Effector memory CD8-positive, alpha-beta T cell (primary cell): ENCODE data around the gene PER1.
A peak's percentile ranks its signal among the peaks of the same experiment; 100 is the strongest.

Experiments used
- ATAC-seq: fragments of 150-1000 bp; cut with Tn5 transposase; replicated peaks from 2 replicates; pipeline ENCODE4 v1.10.0; 2021; ENCODE audit warnings: mild to moderate bottlenecking, moderate library complexity
- DNase-seq, 3 experiments: peaks; one replicate each; pipeline ENCODE4 v3.0.0; 2021
- H3K27ac Mint-ChIP-seq, 2 donors: one replicate each; pipeline ENCODE4 v1.8.0; 2022; ENCODE audit warnings: mild to moderate bottlenecking in 2 of 2, mixed read lengths in 2 of 2, moderate library complexity in 2 of 2
- H3K27me3 Mint-ChIP-seq, 2 donors: one replicate each; pipeline ENCODE4 v1.8.0; 2022; ENCODE audit warnings: mixed read lengths in 2 of 2
- H3K36me3 Mint-ChIP-seq: one replicate; pipeline ENCODE4 v1.8.0; 2022; ENCODE audit warnings: mild to moderate bottlenecking, moderate library complexity, mixed read lengths; ENCODE audit not compliant: insufficient read depth
- H3K4me1 Mint-ChIP-seq, 2 donors: one replicate each; pipeline ENCODE4 v1.8.0; 2022; ENCODE audit warnings: low read depth in 2 of 2, mixed read lengths in 2 of 2
- H3K4me3 Mint-ChIP-seq, 2 donors: one replicate each; pipeline ENCODE4 v1.8.0; 2022; ENCODE audit warnings: mild to moderate bottlenecking in 2 of 2, mixed read lengths in 2 of 2, moderate library complexity in 2 of 2
- H3K9me3 Mint-ChIP-seq, 2 donors: one replicate each; pipeline ENCODE4 v1.8.0; 2022; ENCODE audit warnings: mixed read lengths in 2 of 2

The PER1 gene

DNA sequence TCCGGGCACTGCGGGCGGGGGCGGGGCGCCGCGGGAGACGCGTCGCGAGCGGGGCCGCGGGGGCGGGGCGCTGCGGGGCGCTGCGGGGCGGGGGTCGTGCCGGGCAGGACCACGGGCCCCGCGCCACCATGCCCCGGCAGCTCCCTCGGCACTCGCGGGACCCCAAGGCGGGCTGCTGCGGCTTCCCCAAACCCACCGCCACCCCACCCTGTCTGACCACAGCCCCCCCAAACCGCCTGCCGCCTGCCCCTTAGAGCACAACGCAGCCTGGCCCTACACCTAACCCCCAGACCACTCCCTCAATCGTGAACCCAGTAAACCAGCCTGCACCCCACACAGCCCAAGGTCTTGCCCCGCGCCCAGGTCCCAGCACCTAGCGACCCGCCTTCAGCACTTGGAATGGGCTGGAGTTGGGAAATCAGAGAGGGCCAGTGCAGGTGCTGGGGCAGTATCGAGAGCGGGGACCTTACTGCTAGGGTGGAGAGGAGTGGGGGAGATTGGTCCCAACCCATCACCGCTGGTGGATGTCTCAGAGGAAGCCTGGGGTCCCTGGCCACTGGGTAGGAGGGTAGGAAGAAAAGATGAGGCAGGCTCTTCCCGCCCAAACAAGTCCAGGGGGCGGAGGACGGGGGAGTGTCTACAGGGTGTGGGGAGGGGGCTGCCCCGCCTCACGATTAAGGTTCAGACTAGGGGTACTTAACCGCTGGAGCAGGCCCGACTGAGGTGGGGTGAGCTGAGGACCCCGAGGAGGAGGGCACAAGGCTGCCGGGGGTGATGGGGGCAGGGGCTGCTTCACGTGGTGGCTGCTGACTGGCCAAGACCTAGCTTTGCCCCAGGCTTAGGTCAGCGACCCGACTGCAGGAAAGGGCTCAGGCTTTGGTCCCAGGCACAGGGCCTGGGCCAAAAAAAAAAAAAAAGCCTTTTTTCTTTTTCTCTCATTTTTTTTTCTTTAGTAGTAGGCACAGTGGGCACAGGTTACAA is 11.1 kb upstream of the PER1 start:
- peak overlapping the region; percentile 86 to 89 for H3K4me3 Mint-ChIP-seq
- peaks cover 49 to 56% of the 10 kb centered on the region in 2 donors for H3K4me1 Mint-ChIP-seq
- DNase-seq = peak in 2 of 3 experiments; percentile 15 to 30
- peak; percentile 18 for ATAC-seq
- H3K27me3 Mint-ChIP-seq = no peaks in the 10 kb centered on the region
- H3K9me3 Mint-ChIP-seq = no peaks in the 10 kb centered on the region
- peaks cover 58% of the 10 kb centered on the region for H3K36me3 Mint-ChIP-seq
- H3K27ac Mint-ChIP-seq = peak overlapping the region in 1 of 2 donors; percentile 97

GRCh38 chr17:8162233-8162996 is 10.2 kb upstream of the PER1 start, which contains the start of gene VAMP2:
TSS of gene VAMP2 (minus strand) at chr17:8162948. CDS start at chr17:8162879, 69 bp downstream.
- ATAC-seq = peak; percentile 64
- H3K36me3 Mint-ChIP-seq = peaks cover 64% of the 10 kb centered on the region
- no peaks in the 10 kb centered on the region for H3K27me3 Mint-ChIP-seq
- peak; percentile 82 to 87 (median 86) for DNase-seq
- H3K4me1 Mint-ChIP-seq = peaks cover 50 to 58% of the 10 kb centered on the region in 2 donors
- H3K9me3 Mint-ChIP-seq = no peaks in the 10 kb centered on the region
- peak within 1 kb of the TSS in 1 of 2 donors; percentile 97 for H3K27ac Mint-ChIP-seq
- H3K4me3 Mint-ChIP-seq = peak within 1 kb of the TSS; percentile 86 to 89

DNA sequence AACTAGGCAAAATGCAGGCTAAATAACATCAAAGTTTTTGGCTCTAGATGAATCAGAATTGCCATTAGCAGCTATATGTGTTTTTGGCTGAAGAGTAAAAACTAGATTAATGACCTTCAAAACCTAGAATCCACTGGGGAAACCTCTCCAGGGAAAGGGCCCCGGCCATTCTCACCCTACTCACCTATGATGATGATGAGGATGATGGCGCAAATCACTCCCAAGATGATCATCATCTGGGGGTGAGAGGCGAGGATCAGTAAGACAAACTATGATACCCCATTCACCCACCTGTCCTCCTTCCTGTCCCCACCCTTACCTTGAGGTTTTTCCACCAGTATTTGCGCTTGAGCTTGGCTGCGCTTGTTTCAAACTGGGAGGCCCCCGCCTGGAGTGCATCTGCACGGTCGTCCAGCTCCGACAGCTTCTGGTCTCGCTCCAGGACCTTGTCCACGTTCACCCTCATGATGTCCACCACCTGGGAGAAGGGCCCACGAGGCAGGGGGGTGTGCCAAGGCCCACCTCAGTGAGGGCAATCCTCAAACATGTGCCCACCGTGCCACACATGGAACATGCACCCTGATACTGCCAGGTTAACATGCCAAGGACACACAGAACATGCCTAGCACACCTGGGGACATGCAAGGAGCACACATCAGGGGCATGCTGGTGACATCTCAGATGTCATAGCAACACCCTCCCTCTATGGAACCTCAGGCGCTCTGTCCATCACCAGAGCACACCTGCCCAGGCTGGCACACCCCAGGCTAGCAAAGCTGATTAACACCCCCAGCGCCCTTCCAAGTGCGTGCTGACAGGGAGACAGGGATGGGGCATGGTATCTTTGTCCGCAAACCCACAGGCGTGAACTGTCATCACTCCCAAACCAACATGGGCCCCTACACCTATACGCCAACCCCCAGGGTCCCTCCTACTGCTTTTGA is 9.4 kb upstream of the PER1 start:
- Mint-ChIP-seq H3K4me1 (peaks cover 50 to 58% of the 10 kb centered on the region in 2 donors), H3K27me3 (no peaks in the 10 kb centered on the region), H3K9me3 (no peaks in the 10 kb centered on the region), H3K4me3 (peak overlapping the region; percentile 86 to 89), H3K27ac (peak overlapping the region in 1 of 2 donors; percentile 97), H3K36me3 (peaks cover 62% of the 10 kb centered on the region)
- ATAC-seq = no peak
- no peak for DNase-seq

DNA sequence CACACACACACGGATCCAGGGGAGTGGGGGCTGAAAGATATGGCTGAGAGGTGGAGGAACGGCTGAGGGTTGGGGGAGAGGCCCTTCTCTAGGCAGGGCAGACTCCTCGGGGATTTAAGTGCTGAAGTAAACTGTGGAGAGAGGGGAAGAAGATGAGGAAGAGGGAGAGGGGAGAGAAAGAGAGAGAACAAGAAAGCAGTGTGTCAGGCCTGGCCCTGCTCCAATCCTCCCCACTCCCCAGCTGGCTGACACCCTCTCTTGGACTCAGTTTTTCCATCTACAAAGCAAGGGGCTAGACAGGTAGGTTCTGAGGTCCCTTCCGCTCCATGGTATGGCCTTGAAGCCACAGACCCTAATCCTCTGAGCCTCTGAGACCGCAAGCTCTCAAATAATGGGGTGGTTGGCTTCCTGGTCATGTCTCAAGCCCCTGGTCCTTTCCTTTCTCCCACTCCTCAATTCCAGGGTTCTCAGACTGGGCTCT is 8.6 kb upstream of the PER1 start:
- no peak for DNase-seq
- no peaks in the 10 kb centered on the region for H3K9me3 Mint-ChIP-seq
- peak overlapping the region in 1 of 2 donors; percentile 97 for H3K27ac Mint-ChIP-seq
- H3K4me1 Mint-ChIP-seq = peaks cover 50 to 58% of the 10 kb centered on the region in 2 donors
- no peak for ATAC-seq
- peaks cover 61% of the 10 kb centered on the region for H3K36me3 Mint-ChIP-seq
- peak overlapping the region; percentile 86 to 89 for H3K4me3 Mint-ChIP-seq
- no peaks in the 10 kb centered on the region for H3K27me3 Mint-ChIP-seq

DNA sequence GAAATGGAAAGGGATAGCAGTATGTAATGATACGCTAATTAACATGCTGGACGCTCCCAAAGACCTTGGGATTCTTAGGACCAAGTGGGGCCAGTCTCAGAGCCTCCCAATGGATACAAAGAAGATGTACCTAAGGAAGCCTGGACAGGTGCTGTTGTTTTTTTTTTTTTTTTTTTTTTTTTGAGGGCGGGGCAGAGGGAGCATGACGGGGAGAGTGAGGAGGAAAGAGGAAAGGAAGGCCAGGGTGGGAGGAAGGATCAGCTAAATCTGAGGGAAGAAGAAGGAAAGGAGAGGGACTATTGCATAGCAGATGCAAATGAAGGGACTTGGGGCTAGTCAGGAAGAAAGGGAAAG is 8.0 kb upstream of the PER1 start:
- Mint-ChIP-seq H3K27ac (peak overlapping the region in 1 of 2 donors; percentile 97), H3K36me3 (peaks cover 61% of the 10 kb centered on the region)

DNA sequence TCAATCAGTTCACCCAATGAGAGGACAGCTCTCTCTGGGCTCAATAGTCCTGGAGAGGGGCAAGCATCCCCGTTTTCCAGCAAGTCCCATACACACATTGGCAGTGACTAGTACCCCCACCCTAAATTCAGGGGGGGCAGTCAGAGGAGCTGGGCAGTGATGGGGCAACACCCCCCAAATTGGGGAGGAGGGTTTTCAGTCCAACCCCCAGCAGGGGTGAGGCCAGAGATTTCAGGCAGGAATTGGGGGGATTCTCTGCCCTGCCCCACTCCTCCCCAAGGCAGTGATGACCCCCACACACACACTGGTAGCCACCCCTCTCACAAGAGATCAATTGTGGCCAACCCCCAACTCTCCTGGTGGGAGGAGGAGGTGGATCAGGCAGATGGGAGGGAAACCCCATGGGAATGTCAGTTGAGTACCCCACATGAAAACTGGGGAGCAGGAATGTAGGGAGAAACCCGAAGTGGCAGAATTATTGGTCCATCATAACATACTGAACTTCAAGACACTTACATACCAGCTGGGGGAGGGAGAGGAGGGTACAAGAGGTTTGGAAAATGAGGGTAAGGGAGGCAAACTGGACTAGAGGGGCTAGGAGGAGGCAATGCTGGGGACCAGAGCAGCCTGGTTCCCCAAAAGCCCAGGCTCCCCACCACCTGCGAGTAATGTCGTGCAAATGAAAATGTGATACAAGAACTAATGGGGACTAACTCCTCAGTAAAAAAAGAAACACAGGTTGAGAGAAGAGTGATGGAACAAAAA is 7.4 kb upstream of the PER1 start:
- Mint-ChIP-seq H3K36me3 (peaks cover 60% of the 10 kb centered on the region), H3K4me3 (peak overlapping the region; percentile 86 to 89), H3K4me1 (peaks cover 46 to 51% of the 10 kb centered on the region in 2 donors), H3K9me3 (no peaks in the 10 kb centered on the region), H3K27me3 (no peaks in the 10 kb centered on the region), H3K27ac (peak overlapping the region in 1 of 2 donors; percentile 97)
- no peak for DNase-seq
- no peak for ATAC-seq

More for the DNA sequence above, 8.0 kb upstream of the PER1 start:
- no peak for DNase-seq
- ATAC-seq = no peak
- H3K27me3 Mint-ChIP-seq = no peaks in the 10 kb centered on the region
- H3K4me3 Mint-ChIP-seq = peak overlapping the region; percentile 86 to 89
- no peaks in the 10 kb centered on the region for H3K9me3 Mint-ChIP-seq
- peaks cover 50 to 57% of the 10 kb centered on the region in 2 donors for H3K4me1 Mint-ChIP-seq

DNA sequence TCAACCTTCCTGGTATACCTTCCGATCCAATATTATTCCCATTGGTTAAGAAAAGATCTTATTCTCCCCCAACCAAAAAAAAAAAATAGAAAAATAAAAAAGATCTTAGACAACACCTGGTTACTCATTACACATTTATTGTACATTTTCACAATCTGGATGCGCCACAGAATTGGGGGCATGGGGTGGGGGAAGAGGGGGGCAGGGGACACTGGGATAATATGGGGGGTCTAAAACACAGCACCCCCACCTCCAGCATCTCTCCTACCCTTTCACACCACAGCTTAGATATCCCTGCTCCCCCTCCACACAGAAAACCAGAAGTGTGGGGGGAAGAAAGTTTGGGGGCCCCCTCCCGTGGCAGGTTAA is 6.8 kb upstream of the PER1 start:
- peaks cover 55% of the 10 kb centered on the region for H3K36me3 Mint-ChIP-seq
- DNase-seq = no peak
- H3K4me1 Mint-ChIP-seq = peaks cover 42 to 45% of the 10 kb centered on the region in 2 donors
- H3K27ac Mint-ChIP-seq = peak overlapping the region in 1 of 2 donors; percentile 97
- H3K9me3 Mint-ChIP-seq = no peaks in the 10 kb centered on the region
- no peaks in the 10 kb centered on the region for H3K27me3 Mint-ChIP-seq
- no peak for ATAC-seq
- peak overlapping the region; percentile 39 to 49 for H3K4me3 Mint-ChIP-seq

GRCh38 chr17:8158267-8159031 is 6.2 kb upstream of the PER1 start:
- Mint-ChIP-seq H3K36me3 (peaks cover 49% of the 10 kb centered on the region), H3K4me3 (peak overlapping the region; percentile 39 to 49), H3K4me1 (peaks cover 39 to 42% of the 10 kb centered on the region in 2 donors), H3K27ac (peak overlapping the region in 1 of 2 donors; percentile 97), H3K9me3 (no peaks in the 10 kb centered on the region), H3K27me3 (no peaks in the 10 kb centered on the region)
- peak; percentile 86 to 90 (median 89) for DNase-seq
- peak; percentile 5 for ATAC-seq

DNA sequence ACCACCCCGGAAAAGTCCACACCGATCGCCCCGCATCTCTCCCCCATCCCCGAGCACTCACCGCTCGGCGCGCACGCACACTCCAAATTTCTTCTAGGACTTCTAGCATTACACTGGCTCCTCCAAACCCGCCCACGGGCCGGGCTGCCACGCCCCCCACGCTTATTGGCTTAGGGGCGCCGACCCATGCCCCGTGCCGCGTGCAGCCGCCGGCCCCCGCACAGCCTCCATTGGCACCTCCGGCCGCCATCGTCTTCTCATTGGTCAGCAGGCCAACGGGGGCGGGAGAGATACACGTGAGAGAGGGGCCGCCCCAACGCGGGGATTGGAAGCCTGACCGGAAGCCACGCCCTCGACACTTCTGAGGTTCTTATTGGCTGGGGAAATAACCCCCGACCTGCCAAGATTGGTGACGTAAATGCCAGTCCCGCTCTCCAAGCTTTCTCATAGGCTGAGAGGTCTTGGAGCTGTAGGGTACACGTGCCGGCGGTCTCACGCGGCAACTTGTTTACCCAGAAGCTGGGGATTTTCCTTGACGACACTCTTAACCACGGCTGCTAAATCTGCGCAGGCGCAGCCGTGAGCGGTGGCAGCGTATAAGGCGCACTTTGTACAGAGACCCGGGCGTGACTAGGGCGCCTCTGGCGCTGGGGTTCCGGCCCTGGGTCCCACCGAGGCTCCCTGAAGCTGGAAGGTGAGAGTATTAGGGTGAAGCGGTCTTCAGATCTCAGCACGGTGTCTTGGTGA is 4.2 kb upstream of the PER1 start:
- Mint-ChIP-seq H3K4me1 (peaks cover 38 to 49% of the 10 kb centered on the region in 2 donors), H3K36me3 (peaks cover 32% of the 10 kb centered on the region), H3K27ac (no peak overlapping the region), H3K4me3 (no peak overlapping the region), H3K9me3 (no peaks in the 10 kb centered on the region), H3K27me3 (no peaks in the 10 kb centered on the region)
- ATAC-seq (peak; percentile 65), DNase-seq (peak; percentile 100)

GRCh38 chr17:8155996-8156245 is 3.7 kb upstream of the PER1 start:
- Mint-ChIP-seq H3K4me3 (no peak overlapping the region), H3K27me3 (no peaks in the 10 kb centered on the region), H3K9me3 (no peaks in the 10 kb centered on the region), H3K27ac (no peak overlapping the region), H3K4me1 (peaks cover 35 to 49% of the 10 kb centered on the region in 2 donors), H3K36me3 (peaks cover 27% of the 10 kb centered on the region)
- DNase-seq (no peak), ATAC-seq (no peak)
